Measurements from ENCODE around the gene KIAA0513. TPM values are rescaled to one million over a fixed set of nuclear protein-coding genes. Genes with fewer than 3 reads are reported as not detected.

The KIAA0513 gene
- total RNA-seq, 4 donors from 2014 or later, result 6.2 to 8.4 (median 7.5) TPM

- Histone ChIP-seq H3K4me1 (peaks cover 8 to 20% of the 10 kb centered on the region in 2 donors), H3K36me3 (no peaks in the 10 kb centered on the region), H3K9me3 (no peaks in the 10 kb centered on the region), H3K4me3 (replicated peaks in 1 of 3) (no peak overlapping the region), H3K27ac (peak overlapping the region in 1 of 3 donors; percentile 6), H3K27me3 (no peaks in the 10 kb centered on the region)
- TF ChIP-seq, protein P1, sequence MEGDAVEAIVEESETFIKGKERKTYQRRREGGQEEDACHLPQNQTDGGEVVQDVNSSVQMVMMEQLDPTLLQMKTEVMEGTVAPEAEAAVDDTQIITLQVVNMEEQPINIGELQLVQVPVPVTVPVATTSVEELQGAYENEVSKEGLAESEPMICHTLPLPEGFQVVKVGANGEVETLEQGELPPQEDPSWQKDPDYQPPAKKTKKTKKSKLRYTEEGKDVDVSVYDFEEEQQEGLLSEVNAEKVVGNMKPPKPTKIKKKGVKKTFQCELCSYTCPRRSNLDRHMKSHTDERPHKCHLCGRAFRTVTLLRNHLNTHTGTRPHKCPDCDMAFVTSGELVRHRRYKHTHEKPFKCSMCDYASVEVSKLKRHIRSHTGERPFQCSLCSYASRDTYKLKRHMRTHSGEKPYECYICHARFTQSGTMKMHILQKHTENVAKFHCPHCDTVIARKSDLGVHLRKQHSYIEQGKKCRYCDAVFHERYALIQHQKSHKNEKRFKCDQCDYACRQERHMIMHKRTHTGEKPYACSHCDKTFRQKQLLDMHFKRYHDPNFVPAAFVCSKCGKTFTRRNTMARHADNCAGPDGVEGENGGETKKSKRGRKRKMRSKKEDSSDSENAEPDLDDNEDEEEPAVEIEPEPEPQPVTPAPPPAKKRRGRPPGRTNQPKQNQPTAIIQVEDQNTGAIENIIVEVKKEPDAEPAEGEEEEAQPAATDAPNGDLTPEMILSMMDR (IDR thresholded peaks at IDR 0.05), result no peak
- no peak for TF ChIP-seq POLR2A (IDR thresholded peaks at IDR 0.05)
- WGBS, 2 donors, result 76 to 81% methylated on average over 6 of the region's 6 CpGs
- intact Hi-C loops (cut with DNase I), result no loop called here
- DNase-seq, result no peak
These were observed 27.4 kb downstream of the KIAA0513 start for GRCh38 chr16:85054948-85055492.

GRCh38 chr16:85055493-85056210, 28.1 kb downstream of the KIAA0513 start:
- no peaks in the 10 kb centered on the region for H3K27me3 ChIP-seq
- TF ChIP-seq, protein P1 (IDR thresholded peaks at IDR 0.05), result no peak
- TF ChIP-seq POLR2A (IDR thresholded peaks at IDR 0.05), result no peak
- no peak overlapping the region for H3K4me3 ChIP-seq (replicated peaks in 1 of 3)
- 55 to 79% methylated on average over 11 to 14 of the region's 14 CpGs for WGBS, 2 donors
- no peaks in the 10 kb centered on the region for H3K36me3 ChIP-seq
- H3K27ac ChIP-seq, result peak overlapping the region in 1 of 3 donors; percentile 6
- DNase-seq, result peak; percentile 18 to 21
- no peaks in the 10 kb centered on the region for H3K9me3 ChIP-seq
- intact Hi-C loops (cut with DNase I), result no loop called here
- H3K4me1 ChIP-seq, result peaks cover 8 to 20% of the 10 kb centered on the region in 2 donors

DNA sequence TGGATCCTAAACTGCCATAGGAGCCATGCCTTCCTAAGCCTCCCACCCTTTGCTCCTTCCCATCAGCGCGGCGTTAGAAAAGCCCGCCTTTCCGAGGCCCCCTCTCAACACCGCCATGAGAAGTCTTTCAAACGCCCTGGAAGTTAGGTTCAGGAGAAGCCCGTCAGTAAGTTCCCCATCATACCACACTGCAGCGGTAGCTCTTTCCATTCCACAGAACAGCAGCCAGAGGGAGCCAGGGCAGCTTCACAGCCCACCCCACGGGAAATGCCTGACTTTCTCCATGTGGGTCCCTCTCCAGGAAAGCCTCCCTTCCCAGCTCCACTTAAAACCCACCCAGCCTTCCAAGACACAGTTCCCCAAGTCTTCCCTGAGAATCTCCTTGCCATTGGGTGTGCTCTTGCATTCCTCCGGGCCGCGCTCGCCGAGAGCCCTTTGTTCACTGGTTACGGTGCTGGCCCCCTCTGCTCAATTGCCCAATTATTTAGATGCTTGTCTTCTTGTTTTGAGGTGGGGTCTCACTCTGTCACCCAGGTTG, 28.7 kb downstream of the KIAA0513 start:
- Histone ChIP-seq H3K4me1 (peaks cover 8 to 20% of the 10 kb centered on the region in 2 donors), H3K4me3 (replicated peaks in 1 of 3) (no peak overlapping the region), H3K27ac (peak overlapping the region in 1 of 3 donors; percentile 6), H3K27me3 (no peaks in the 10 kb centered on the region), H3K9me3 (no peaks in the 10 kb centered on the region), H3K36me3 (no peaks in the 10 kb centered on the region)
- TF ChIP-seq, protein P1 (IDR thresholded peaks at IDR 0.05), result no peak
- TF ChIP-seq POLR2A (IDR thresholded peaks at IDR 0.05), result no peak
- no peak for DNase-seq
- intact Hi-C loops (cut with DNase I), result no loop called here
- 79 to 83% methylated on average over 11 to 16 of the region's 16 CpGs for WGBS, 2 donors

DNA sequence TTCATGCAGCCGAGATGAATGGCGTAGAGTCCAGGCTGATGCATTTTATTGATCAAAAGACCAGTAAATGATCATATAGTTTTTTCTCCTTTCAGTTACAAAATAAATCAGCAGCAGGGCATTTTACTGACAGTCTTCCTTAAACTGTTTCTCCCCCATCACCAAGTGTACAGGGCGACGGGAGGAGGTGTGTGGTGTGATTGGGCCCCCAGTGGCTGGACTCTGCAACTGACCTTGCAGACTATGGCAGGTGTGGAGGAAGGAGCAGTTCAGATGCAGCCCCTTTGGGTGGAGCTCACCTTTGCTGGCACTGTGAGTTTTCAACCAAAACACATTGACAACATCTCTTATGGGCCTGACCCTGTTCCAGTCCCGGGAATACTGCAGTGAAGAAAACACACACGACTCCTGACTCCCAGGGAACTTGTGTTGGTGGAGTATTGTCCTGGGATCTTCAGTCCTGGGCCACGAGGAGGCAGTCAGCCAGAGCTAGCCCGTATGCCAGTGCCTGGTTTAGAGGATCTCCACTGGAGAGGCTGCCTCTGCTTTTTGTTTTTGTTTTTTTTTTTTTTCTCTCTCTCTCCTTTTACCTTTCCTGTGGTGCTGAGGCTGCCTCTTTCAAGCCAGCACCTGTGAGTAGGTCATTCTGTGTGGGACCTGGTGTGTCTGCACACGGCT, 29.8 kb downstream of the KIAA0513 start:
- Histone ChIP-seq H3K27ac (peak overlapping the region in 2 of 3 donors; percentile 20 to 61), H3K4me1 (peaks cover 8 to 20% of the 10 kb centered on the region in 2 donors), H3K4me3 (replicated peaks in 1 of 3) (no peak overlapping the region), H3K36me3 (no peaks in the 10 kb centered on the region), H3K27me3 (no peaks in the 10 kb centered on the region), H3K9me3 (no peaks in the 10 kb centered on the region)
- no peak for TF ChIP-seq POLR2A (IDR thresholded peaks at IDR 0.05)
- TF ChIP-seq, protein P1 (IDR thresholded peaks at IDR 0.05), result peak in 3 of 6 experiments; percentile 16 to 25 (median 21)
- intact Hi-C loops (cut with DNase I), result no loop called here
- DNase-seq, result peak; percentile 29 to 39
- WGBS, 2 donors, result 60 to 70% methylated on average over 9 of the region's 9 CpGs

All from thyroid gland (tissue), 4 donors.